Activated T-helper 1 cell treated with anti-CD3 and anti-CD28 coated beads, Interleukin-12 subunit alpha, Interleukin-12 subunit beta, Interleukin-2, Interleukin-4 antibody, amounts not matched to agents 30 ng/mL and 10 ng/mL and 1 ng/mL, durations not matched to agents 14 hours and 24 hours and 36 hours (primary cell): ENCODE results near the gene RIMS1. TPM values are rescaled to one million over a fixed set of nuclear protein-coding genes. Genes with fewer than 3 reads are reported as not detected.

Experiments used
- DNase-seq: peaks from one replicate; pipeline ENCODE4 v3.0.0; 2021; ENCODE audit warnings: low spot score
- H3K27ac Mint-ChIP-seq: one replicate; pipeline ENCODE4 v1.8.0; 2021; ENCODE audit warnings: mild to moderate bottlenecking, mixed read lengths
- H3K27me3 Mint-ChIP-seq: one replicate; pipeline ENCODE4 v1.8.0; 2022; ENCODE audit warnings: mild to moderate bottlenecking, moderate library complexity, mixed read lengths; ENCODE audit not compliant: insufficient read depth
- H3K36me3 Mint-ChIP-seq: one replicate; pipeline ENCODE4 v1.8.0; 2021; ENCODE audit warnings: low read depth, mixed read lengths
- H3K4me1 Mint-ChIP-seq: one replicate; pipeline ENCODE4 v1.8.0; 2021; ENCODE audit warnings: low read depth, mixed read lengths
- H3K4me3 Mint-ChIP-seq: one replicate; pipeline ENCODE4 v1.8.0; 2021; ENCODE audit warnings: mild to moderate bottlenecking, moderate library complexity, mixed read lengths
- H3K9me3 Mint-ChIP-seq: one replicate; pipeline ENCODE4 v1.8.0; 2021; ENCODE audit warnings: mixed read lengths
- intact Hi-C: fragments of 100-400 bp; cut with micrococcal nuclease; formaldehyde crosslinking; loops from one replicate; pipeline ENCODE4 v1.15.1; 2024
- total RNA-seq: library from RNA; stranded (reverse); gene quantifications from 2 replicates; pipeline ENCODE4 v1.2.3, GENCODE V29; 2022

The RIMS1 gene
- total RNA-seq, 1 donor from 2014 or later: not detected

DNA sequence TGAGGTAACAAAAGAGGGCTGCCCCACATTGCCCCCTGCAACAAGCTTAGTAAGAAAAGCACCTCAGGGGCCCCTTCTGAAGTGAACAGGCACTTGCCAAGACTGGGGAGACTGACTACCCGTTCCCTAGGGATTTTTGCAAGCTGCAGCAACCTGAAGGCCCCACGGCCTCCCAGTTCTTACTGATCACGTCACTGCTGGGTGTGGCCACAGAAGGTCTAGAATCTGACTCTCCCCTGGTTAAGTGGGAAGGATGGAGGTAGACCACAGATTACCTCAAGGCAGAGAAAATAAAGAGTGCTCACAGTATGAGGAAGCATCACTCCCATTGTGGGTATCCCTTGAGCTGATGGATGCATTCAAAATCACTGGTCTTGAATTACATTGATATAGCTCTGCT lies 534.1 kb downstream of the RIMS1 start:
- Mint-ChIP-seq H3K27ac (no peak overlapping the region), H3K27me3 (peaks cover 6% of the 10 kb centered on the region), H3K9me3 (no peaks in the 10 kb centered on the region), H3K36me3 (no peaks in the 10 kb centered on the region), H3K4me1 (no peaks in the 10 kb centered on the region), H3K4me3 (no peak overlapping the region)
- intact Hi-C loops: no loop called here
- DNase-seq: no peak

- no peak overlapping the region for H3K27ac Mint-ChIP-seq
- no peaks in the 10 kb centered on the region for H3K9me3 Mint-ChIP-seq
- no peak for DNase-seq
- H3K36me3 Mint-ChIP-seq: no peaks in the 10 kb centered on the region
- H3K4me3 Mint-ChIP-seq: no peak overlapping the region
- intact Hi-C loops: no loop called here
- no peaks in the 10 kb centered on the region for H3K4me1 Mint-ChIP-seq
- peaks cover 6% of the 10 kb centered on the region for H3K27me3 Mint-ChIP-seq
Measured at GRCh38 chr6:72421387-72421786, 535.0 kb downstream of the RIMS1 start.

DNA sequence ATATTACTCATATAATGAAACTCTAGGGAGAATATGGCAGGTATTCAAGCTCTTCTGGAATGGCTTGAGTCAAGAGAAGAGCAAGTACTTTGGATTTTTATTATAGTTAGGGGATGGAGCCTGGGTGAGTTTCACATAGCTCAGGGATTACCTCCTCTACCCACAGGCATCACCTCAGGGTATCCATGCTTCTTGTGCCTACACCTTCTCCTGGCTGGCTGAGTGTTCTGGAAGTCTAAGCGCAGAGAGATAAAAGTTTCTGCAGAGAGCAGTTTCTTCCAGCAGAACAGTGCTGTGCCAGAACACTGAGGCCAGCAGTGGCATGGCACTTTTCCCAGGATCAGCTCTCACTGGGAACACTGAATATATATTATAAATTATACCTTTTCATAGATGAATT lies 535.8 kb downstream of the RIMS1 start:
- peaks cover 3% of the 10 kb centered on the region for H3K27me3 Mint-ChIP-seq

GRCh38 chr6:72424476-72424875 lies 538.1 kb downstream of the RIMS1 start:
- Mint-ChIP-seq H3K4me1 (no peaks in the 10 kb centered on the region), H3K4me3 (no peak overlapping the region), H3K36me3 (no peaks in the 10 kb centered on the region), H3K9me3 (no peaks in the 10 kb centered on the region), H3K27ac (no peak overlapping the region), H3K27me3 (no peaks in the 10 kb centered on the region)
- no peak for DNase-seq
- intact Hi-C loops: no loop called here

More for the DNA sequence above, 535.8 kb downstream of the RIMS1 start:
- H3K36me3 Mint-ChIP-seq: no peaks in the 10 kb centered on the region
- no peaks in the 10 kb centered on the region for H3K9me3 Mint-ChIP-seq
- H3K4me3 Mint-ChIP-seq: no peak overlapping the region
- H3K4me1 Mint-ChIP-seq: no peaks in the 10 kb centered on the region
- H3K27ac Mint-ChIP-seq: no peak overlapping the region
- intact Hi-C loops: no loop called here
- DNase-seq: no peak

DNA sequence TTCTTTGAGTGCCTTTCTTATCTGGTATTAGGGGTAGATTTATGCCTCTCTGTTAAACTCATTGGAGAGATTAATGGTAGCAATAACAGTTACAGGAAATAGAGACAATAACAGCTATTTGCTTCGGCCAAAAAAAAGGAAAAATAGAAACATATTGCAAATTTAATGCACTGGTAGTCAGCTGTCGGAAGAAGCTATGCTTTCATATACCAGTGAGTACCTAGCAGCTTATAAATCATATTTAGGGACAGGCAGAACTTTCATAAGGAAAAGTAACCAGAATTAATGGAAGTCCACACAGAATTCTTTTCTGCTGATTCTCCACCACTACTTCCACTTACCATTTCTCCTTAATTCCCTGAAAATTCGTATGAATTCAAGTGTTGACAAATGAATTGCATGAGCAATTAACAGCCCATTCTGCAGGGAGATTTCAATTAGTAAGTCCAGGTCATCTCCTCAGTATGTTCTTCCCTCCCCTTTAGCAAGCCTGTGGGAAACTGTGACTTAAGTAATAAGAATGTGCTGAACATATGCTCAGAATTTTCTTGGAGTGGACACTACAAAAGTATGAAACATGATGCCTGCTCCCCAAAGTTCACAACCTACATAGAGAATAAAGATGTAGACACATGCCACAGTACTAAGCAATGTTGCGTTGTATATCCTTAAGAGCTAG lies 538.8 kb downstream of the RIMS1 start:
- intact Hi-C loops: no loop called here

GRCh38 chr6:72440611-72441010 lies 554.3 kb downstream of the RIMS1 start:
- intact Hi-C loops: no loop called here
- H3K27me3 Mint-ChIP-seq: peaks cover 7% of the 10 kb centered on the region
- no peaks in the 10 kb centered on the region for H3K9me3 Mint-ChIP-seq
- H3K27ac Mint-ChIP-seq: no peak overlapping the region
- H3K4me3 Mint-ChIP-seq: no peak overlapping the region
- DNase-seq: no peak
- H3K4me1 Mint-ChIP-seq: no peaks in the 10 kb centered on the region
- no peaks in the 10 kb centered on the region for H3K36me3 Mint-ChIP-seq

More for the DNA sequence above, 538.8 kb downstream of the RIMS1 start:
- Mint-ChIP-seq H3K36me3 (no peaks in the 10 kb centered on the region), H3K27ac (no peak overlapping the region), H3K4me3 (no peak overlapping the region), H3K4me1 (no peaks in the 10 kb centered on the region), H3K9me3 (no peaks in the 10 kb centered on the region), H3K27me3 (no peaks in the 10 kb centered on the region)
- no peak for DNase-seq

DNA sequence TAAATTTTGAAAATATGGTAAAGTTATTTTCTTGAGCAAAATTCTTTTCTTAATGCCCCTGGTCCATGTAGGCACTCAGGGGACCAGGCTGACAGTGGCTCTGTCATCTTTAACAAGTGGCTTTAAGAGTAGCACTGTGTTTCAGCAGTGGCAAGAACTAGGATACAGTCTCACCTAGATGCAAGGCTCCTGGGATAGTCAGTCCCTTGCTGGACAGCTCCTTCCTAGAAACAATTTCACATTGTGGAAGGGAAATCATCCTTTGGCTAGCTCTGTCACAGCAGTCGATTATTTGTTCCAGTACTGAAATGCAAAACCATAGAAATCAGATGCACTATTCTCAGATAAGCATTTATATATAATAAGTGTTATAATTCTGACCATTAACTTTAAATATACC lies 560.1 kb downstream of the RIMS1 start:
- Mint-ChIP-seq H3K36me3 (no peaks in the 10 kb centered on the region), H3K27ac (no peak overlapping the region), H3K4me3 (no peak overlapping the region), H3K4me1 (no peaks in the 10 kb centered on the region), H3K9me3 (no peaks in the 10 kb centered on the region), H3K27me3 (no peaks in the 10 kb centered on the region)
- intact Hi-C loops: no loop called here
- DNase-seq: no peak
